NCI-H128 (cell line): Measurements from ENCODE around the gene CAPZA2.

Experiments used
- DNase-seq: peaks from one replicate; lab custom pipeline; 2025; ENCODE audit not compliant: unreplicated experiment; lab: John Stamatoyannopoulos, UW

CAPZA2 gene

GRCh38 chr7:116861717-116862116, 670 bp upstream of the CAPZA2 start:
- DNase-seq, result no peak

- DNase-seq, result no peak
Measured at GRCh38 chr7:116862951-116863670, 724 bp downstream of the CAPZA2 start.

GRCh38 chr7:116863936-116864500, 1.6 kb downstream of the CAPZA2 start:
- no peak for DNase-seq

- DNase-seq, result no peak
Measured at GRCh38 chr7:116871061-116871700, 8.8 kb downstream of the CAPZA2 start.

- DNase-seq, result no peak
Measured at GRCh38 chr7:116872026-116872425, 9.6 kb downstream of the CAPZA2 start.

- DNase-seq, result no peak
Measured at GRCh38 chr7:116873619-116874018, 11.2 kb downstream of the CAPZA2 start.

- DNase-seq, result no peak
Measured at GRCh38 chr7:116876664-116877442, 14.5 kb downstream of the CAPZA2 start.

GRCh38 chr7:116877443-116878217, 15.2 kb downstream of the CAPZA2 start:
- no peak for DNase-seq

- DNase-seq, result no peak
Measured at GRCh38 chr7:116884691-116885090, 22.3 kb downstream of the CAPZA2 start.

GRCh38 chr7:116885724-116886123, 23.3 kb downstream of the CAPZA2 start:
- DNase-seq, result no peak

GRCh38 chr7:116886543-116887156, 24.3 kb downstream of the CAPZA2 start:
- DNase-seq, result no peak

GRCh38 chr7:116888895-116889294, 26.5 kb downstream of the CAPZA2 start:
- no peak for DNase-seq

- no peak for DNase-seq
Measured at GRCh38 chr7:116895849-116896248, 33.5 kb downstream of the CAPZA2 start.

- DNase-seq, result no peak
Measured at GRCh38 chr7:116897661-116898060, 35.3 kb downstream of the CAPZA2 start.

GRCh38 chr7:116899308-116899707, 36.9 kb downstream of the CAPZA2 start:
- no peak for DNase-seq

- DNase-seq, result no peak
Measured at GRCh38 chr7:116901143-116901542, 38.8 kb downstream of the CAPZA2 start.

- no peak for DNase-seq
Measured at GRCh38 chr7:116902867-116903266, 40.5 kb downstream of the CAPZA2 start.

- no peak for DNase-seq
Measured at GRCh38 chr7:116906391-116906790, 44.0 kb downstream of the CAPZA2 start.

- no peak for DNase-seq
Measured at GRCh38 chr7:116910383-116910782, 48.0 kb downstream of the CAPZA2 start.

- no peak for DNase-seq
Measured at GRCh38 chr7:116911801-116912200, 49.4 kb downstream of the CAPZA2 start.
